Common myeloid progenitor, CD34-positive (primary cell): ENCODE data around the gene RNMT.

Experiments
- CTCF ChIA-PET: fragments of 350-600 bp; sonication (Branson Sonifier 250); formaldehyde crosslinking; loops from one replicate; lab custom pipeline; 2021; ENCODE audit warnings: antibody characterized with exemption; lab: Charles Lee
- POLR2A ChIA-PET: fragments of 350-600 bp; sonication (Branson Sonifier 250); formaldehyde crosslinking; loops from one replicate; lab custom pipeline; 2021; ENCODE audit warnings: antibody characterized with exemption; lab: Charles Lee
- DNase-seq, 3 donors: peaks; one replicate each; pipeline versions ENCODE4 v3.0.0 to v3.0.0-alpha.2; 2013
- H3K27ac ChIP-seq, 2 experiments: 1 replicate in 1 of 2; 2 replicates in 1 of 2; pipeline ENCODE4 v1.7.0; 2013; ENCODE audit warnings: inconsistent platforms in 2 of 2, low read length in 2 of 2, mild to moderate bottlenecking in 2 of 2, low read depth in 1 of 2, moderate library complexity in 1 of 2; ENCODE audit not compliant: severe bottlenecking in 2 of 2, insufficient read depth in 1 of 2, poor library complexity in 1 of 2
- H3K27me3 ChIP-seq, 5 experiments: replicated peaks in 2 of 5; 1 replicate in 3 of 5; 2 replicates in 2 of 5; pipeline versions ENCODE4 v1.6.1 to v1.7.0; 2013; ENCODE audit warnings: low read length in 4 of 5, mild to moderate bottlenecking in 2 of 5, moderate library complexity in 2 of 5, inconsistent platforms in 1 of 5; ENCODE audit not compliant: insufficient read depth in 5 of 5, control insufficient read depth in 4 of 5
- H3K36me3 ChIP-seq, 4 experiments: 1 replicate in 2 of 4; 2 replicates in 2 of 4; pipeline versions ENCODE4 v1.6.1 to v1.7.0; 2013; ENCODE audit warnings: low read length in 3 of 4, control low read depth in 1 of 4, mild to moderate bottlenecking in 1 of 4; ENCODE audit not compliant: control insufficient read depth in 4 of 4, insufficient read depth in 4 of 4
- H3K4me1 ChIP-seq, 4 experiments: 1 replicate in 3 of 4; 2 replicates in 1 of 4; pipeline versions ENCODE4 v1.6.1 to v1.7.1; 2013; ENCODE audit warnings: low read length in 3 of 4, mild to moderate bottlenecking in 3 of 4, control low read depth in 1 of 4, inconsistent platforms in 1 of 4, moderate library complexity in 1 of 4; ENCODE audit not compliant: control insufficient read depth in 4 of 4, insufficient read depth in 4 of 4; ENCODE audit errors: control extremely low read depth in 1 of 4
- H3K4me3 ChIP-seq, 7 experiments: 1 replicate in 4 of 7; 2 replicates in 3 of 7; pipeline versions ENCODE4 v1.5.1 to v1.7.0; 2013; ENCODE audit warnings: mild to moderate bottlenecking in 7 of 7, low read length in 6 of 7, moderate library complexity in 6 of 7, inconsistent platforms in 2 of 7, low read depth in 2 of 7, control low read depth in 1 of 7; ENCODE audit not compliant: insufficient read depth in 4 of 7, control insufficient read depth in 1 of 7; ENCODE audit errors: extremely low read depth in 1 of 7
- H3K9me3 ChIP-seq, 5 experiments: 1 replicate in 4 of 5; 2 replicates in 1 of 5; pipeline versions ENCODE4 v1.6.1 to v1.7.1; 2013; ENCODE audit warnings: low read length in 4 of 5, mild to moderate bottlenecking in 2 of 5, inconsistent platforms in 1 of 5, low read depth in 1 of 5, moderate library complexity in 1 of 5; ENCODE audit not compliant: control insufficient read depth in 4 of 5, insufficient read depth in 2 of 5; ENCODE audit errors: control extremely low read depth in 1 of 5
- WGBS: methylation state at CpG from one replicate; pipeline ENCODE4 v1.1.5; 2013; ENCODE audit not compliant: insufficient coverage; 5-methylcytosine and 5-hydroxymethylcytosine counted together

Gene RNMT

DNA sequence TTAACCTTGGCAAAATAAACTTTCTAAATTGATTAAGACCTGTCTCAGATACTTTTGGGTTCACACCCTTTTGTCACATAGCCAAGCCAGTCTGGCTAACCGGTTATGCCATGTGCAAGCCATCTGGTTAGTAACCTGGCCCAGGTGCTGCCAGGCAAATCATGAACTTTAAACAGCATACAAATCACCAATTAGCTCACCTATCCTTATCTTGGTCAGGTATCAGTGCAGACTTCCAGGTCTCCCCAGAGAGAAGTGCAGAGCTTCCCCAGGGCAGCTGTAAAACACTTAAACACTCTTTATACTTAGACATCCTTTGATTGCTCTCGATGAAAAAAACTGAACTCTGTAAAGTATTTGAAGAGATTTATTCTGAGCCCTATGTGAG lies 82.6 kb downstream of the RNMT start:
- POLR2A ChIA-PET, result no interaction called here

DNA sequence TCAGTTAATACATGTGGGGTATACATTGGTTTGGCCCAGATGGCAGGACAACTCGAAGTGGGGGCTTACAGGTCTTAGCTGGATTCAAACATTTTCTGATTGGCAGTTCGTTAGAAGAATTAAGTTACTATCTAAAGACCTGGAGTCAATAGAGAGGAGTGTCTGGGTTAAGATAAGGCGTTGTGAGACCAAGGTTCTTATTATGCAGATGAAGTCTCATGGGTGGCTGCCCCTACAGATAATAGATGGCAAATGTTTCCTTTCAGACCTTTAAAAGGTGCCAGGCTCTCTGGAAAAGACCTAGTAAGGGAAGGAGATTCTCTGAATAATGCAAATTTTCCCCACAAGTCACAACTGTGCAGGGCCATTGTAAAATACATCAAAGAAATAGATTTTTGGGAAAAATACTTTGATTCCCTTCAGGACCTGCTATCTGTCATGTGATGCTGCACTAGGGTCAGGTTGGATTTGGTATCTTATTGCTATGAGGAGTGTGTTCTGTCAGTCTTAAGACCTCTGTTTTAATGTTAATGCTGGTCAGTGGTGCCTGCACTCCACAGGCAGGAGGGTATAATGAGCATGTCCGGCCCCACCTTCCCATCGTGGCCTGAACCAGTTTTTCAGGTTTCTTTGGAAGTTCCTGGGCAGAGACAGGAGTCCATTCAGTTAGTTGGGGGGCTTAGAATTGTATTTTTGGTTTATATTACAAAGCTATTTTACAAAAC lies 83.2 kb downstream of the RNMT start:
- no peaks in the 10 kb centered on the region for H3K9me3 ChIP-seq
- DNase-seq, result no peak
- peaks cover 0 to 13% (median 2%) of the 10 kb centered on the region in 5 experiments for H3K27me3 ChIP-seq
- H3K4me1 ChIP-seq, result peaks cover 0 to 2% (median 0%) of the 10 kb centered on the region in 4 experiments
- CTCF ChIA-PET, result no interaction called here
- POLR2A ChIA-PET, result no interaction called here
- no peak overlapping the region for H3K27ac ChIP-seq
- H3K36me3 ChIP-seq, result no peaks in the 10 kb centered on the region
- H3K4me3 ChIP-seq, result no peak overlapping the region
- 48% methylated on average over 3 of the region's 5 CpGs for WGBS

More for the DNA sequence above, 82.6 kb downstream of the RNMT start:
- DNase-seq, result no peak
- Histone ChIP-seq H3K9me3 (no peaks in the 10 kb centered on the region), H3K4me3 (no peak overlapping the region), H3K27ac (no peak overlapping the region), H3K27me3 (peaks cover 0 to 19% (median 8%) of the 10 kb centered on the region in 5 experiments), H3K36me3 (no peaks in the 10 kb centered on the region), H3K4me1 (peaks cover 0 to 2% (median 0%) of the 10 kb centered on the region in 4 experiments)
- WGBS, result 90% methylated on average over 2 of the region's 2 CpGs
- CTCF ChIA-PET, result interaction anchor here (1.6 kb wide), 1 partner anchor 277 kb away, joined by 4 read pairs; no protein-coding TSS in a partner anchor

DNA sequence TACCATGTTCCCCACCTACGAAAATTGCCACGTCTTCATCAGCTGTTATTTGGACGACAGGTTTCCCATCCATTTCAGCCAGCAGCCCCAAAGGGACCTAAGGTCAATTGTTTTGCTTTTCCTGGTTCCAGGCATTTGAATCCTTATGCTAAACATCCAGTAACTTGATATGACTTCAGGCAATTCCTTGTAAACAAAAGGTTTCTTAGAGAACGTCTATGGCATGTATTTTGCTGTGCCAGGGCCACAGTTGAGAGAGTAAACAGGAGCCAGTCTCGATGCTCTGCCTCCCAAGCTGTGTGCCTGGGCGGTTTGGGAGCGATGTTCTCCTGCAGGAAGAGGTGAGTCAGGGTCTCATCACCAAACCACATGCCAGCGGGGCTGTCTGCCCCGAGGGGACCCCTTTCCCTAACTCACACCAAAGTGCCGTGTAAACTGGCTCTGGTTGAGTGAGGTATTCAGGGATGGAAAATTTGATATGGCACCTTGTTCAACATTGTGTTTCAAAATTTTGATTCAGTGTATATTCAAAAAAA lies 84.5 kb downstream of the RNMT start:
- WGBS, result 56% methylated on average over 4 of the region's 10 CpGs
- no peak for DNase-seq
- Histone ChIP-seq H3K27me3 (peaks cover 0 to 8% (median 2%) of the 10 kb centered on the region in 5 experiments), H3K4me3 (no peak overlapping the region), H3K9me3 (no peaks in the 10 kb centered on the region), H3K4me1 (peaks cover 0 to 2% (median 0%) of the 10 kb centered on the region in 4 experiments), H3K27ac (no peak overlapping the region), H3K36me3 (no peaks in the 10 kb centered on the region)
- ChIA-PET CTCF (interaction anchor here (1.6 to 1.8 kb wide), 2 partner anchors 19 to 586 kb away, joined by 3 to 4 read pairs; no protein-coding TSS in a partner anchor), POLR2A (interaction anchor here (0.6 kb wide), 1 partner anchor 263 kb away, joined by 3 read pairs; no protein-coding TSS in a partner anchor)

DNA sequence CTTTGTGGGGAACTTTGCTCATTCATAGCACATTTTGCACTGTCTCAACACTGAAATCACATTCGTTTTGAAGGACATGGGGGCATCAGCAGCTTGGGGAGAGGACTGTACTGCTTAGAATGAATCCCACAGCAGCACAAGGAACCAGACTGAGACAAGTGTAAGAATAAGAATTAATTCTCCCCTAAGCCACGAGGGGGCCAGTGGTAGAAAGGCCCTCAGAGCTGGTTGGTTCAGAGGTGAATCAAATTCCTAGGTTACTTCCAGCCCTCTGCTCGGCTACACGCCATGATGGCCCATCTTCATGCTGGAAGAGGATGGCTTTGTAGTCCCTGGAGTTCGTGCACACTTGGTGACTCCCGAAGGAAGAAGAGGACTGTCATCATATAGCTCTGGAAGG lies 85.5 kb downstream of the RNMT start:
- Histone ChIP-seq H3K27me3 (peaks cover 0 to 8% (median 2%) of the 10 kb centered on the region in 5 experiments), H3K27ac (no peak overlapping the region), H3K4me3 (no peak overlapping the region), H3K4me1 (peaks cover 0 to 2% (median 0%) of the 10 kb centered on the region in 4 experiments), H3K9me3 (no peaks in the 10 kb centered on the region), H3K36me3 (no peaks in the 10 kb centered on the region)
- CTCF ChIA-PET, result interaction anchor here (1.0 to 3.2 kb wide), 9 partner anchors 9 to 585 kb away, joined by 3 to 28 read pairs (median 7); partner anchors contain the start of gene MC5R
- POLR2A ChIA-PET, result no interaction called here
- DNase-seq, result peak in 2 of 3 donors; percentile 14 to 20
- WGBS, result 80% methylated on average over 3 of the region's 6 CpGs

DNA sequence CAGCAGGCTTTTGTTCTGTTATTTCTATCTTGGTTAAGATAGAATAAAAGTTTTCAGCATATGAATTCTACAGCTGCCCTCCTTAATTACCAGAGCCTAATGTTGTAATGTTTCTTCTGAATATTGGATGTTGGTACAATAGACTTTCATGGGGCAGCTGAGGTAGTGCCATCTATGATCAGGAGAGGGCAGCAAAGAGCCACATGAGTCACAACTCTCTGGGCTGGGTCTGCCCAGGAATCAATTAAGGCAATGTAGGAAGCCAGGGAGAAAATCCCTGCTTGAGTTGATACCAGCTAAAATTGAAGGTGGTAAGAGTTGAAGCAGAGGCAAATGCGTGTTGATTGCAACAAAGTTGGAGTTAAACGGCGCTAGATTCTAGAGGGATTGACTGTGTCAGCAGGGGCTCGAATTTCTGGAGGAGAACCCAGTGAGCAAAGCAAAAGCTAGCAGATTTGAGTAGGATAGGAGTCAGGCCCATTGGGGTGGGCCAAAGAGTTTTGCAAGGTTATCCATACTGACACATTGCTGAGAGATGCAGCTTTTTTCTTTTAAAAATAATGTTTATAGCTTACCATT lies 86.9 kb downstream of the RNMT start:
- peak; percentile 47 to 69 (median 57) for DNase-seq
- Histone ChIP-seq H3K27ac (no peak overlapping the region), H3K36me3 (no peaks in the 10 kb centered on the region), H3K4me3 (no peak overlapping the region), H3K4me1 (peaks cover 0 to 2% (median 0%) of the 10 kb centered on the region in 4 experiments), H3K9me3 (no peaks in the 10 kb centered on the region), H3K27me3 (peaks cover 0 to 7% (median 2%) of the 10 kb centered on the region in 5 experiments)
- 60% methylated on average over 1 of the region's 4 CpGs for WGBS
- ChIA-PET POLR2A (no interaction called here), CTCF (interaction anchor here (0.9 to 3.2 kb wide), 10 partner anchors 8 to 293 kb away, joined by 3 to 28 read pairs (median 6); partner anchors contain the start of gene MC5R)
